ENCODE data around the gene PPIF. TPM values are rescaled to one million over a fixed set of nuclear protein-coding genes. Genes with fewer than 3 reads are reported as not detected.
A peak's percentile ranks its signal among the peaks of the same experiment; 100 is the strongest.

The PPIF gene
- total and polyA plus RNA-seq, 2 experiments from 2014 or later = 86.6 to 143 TPM

- no peaks in the 10 kb centered on the region for H3K9me3 ChIP-seq (ENCODE audit: low read depth)
- TF ChIP-seq, protein P1, sequence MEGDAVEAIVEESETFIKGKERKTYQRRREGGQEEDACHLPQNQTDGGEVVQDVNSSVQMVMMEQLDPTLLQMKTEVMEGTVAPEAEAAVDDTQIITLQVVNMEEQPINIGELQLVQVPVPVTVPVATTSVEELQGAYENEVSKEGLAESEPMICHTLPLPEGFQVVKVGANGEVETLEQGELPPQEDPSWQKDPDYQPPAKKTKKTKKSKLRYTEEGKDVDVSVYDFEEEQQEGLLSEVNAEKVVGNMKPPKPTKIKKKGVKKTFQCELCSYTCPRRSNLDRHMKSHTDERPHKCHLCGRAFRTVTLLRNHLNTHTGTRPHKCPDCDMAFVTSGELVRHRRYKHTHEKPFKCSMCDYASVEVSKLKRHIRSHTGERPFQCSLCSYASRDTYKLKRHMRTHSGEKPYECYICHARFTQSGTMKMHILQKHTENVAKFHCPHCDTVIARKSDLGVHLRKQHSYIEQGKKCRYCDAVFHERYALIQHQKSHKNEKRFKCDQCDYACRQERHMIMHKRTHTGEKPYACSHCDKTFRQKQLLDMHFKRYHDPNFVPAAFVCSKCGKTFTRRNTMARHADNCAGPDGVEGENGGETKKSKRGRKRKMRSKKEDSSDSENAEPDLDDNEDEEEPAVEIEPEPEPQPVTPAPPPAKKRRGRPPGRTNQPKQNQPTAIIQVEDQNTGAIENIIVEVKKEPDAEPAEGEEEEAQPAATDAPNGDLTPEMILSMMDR (IDR thresholded peaks at IDR 0.05; ENCODE audit: low read depth, low read length) = no peak
- H3K4me3 ChIP-seq = no peak overlapping the region
- no peaks in the 10 kb centered on the region for H3K27me3 ChIP-seq
- peaks cover 7% of the 10 kb centered on the region for H3K36me3 ChIP-seq
- DNase-seq (ENCODE audit: low read depth in 1 of 2, low spot score in 1 of 2) = no peak
- peaks cover 48% of the 10 kb centered on the region for H3K4me1 ChIP-seq (ENCODE audit: low read depth)
- no peak overlapping the region for H3K27ac ChIP-seq
These were observed 662 bp upstream of the PPIF start for GRCh38 chr10:79346388-79347225.

GRCh38 chr10:79347894-79348639 is 798 bp downstream of the PPIF start:
- Histone ChIP-seq H3K27me3 (no peaks in the 10 kb centered on the region), H3K4me3 (peak overlapping the region; percentile 63), H3K9me3 (ENCODE audit: low read depth) (no peaks in the 10 kb centered on the region), H3K36me3 (peaks cover 20% of the 10 kb centered on the region), H3K4me1 (ENCODE audit: low read depth) (peaks cover 39% of the 10 kb centered on the region), H3K27ac (peak overlapping the region; percentile 81)
- DNase-seq (ENCODE audit: low read depth in 1 of 2, low spot score in 1 of 2) = peak; percentile 38 to 85
- TF ChIP-seq, protein P1 (IDR thresholded peaks at IDR 0.05; ENCODE audit: low read depth, low read length) = no peak

- peaks cover 24% of the 10 kb centered on the region for H3K36me3 ChIP-seq
- H3K9me3 ChIP-seq (ENCODE audit: low read depth) = no peaks in the 10 kb centered on the region
- peak in 1 of 2 donors; percentile 44 for DNase-seq (ENCODE audit: low read depth in 1 of 2, low spot score in 1 of 2)
- H3K4me3 ChIP-seq = peak overlapping the region; percentile 63
- peaks cover 38% of the 10 kb centered on the region for H3K4me1 ChIP-seq (ENCODE audit: low read depth)
- H3K27ac ChIP-seq = peak overlapping the region; percentile 81
- TF ChIP-seq, protein P1 (IDR thresholded peaks at IDR 0.05; ENCODE audit: low read depth, low read length) = no peak
- H3K27me3 ChIP-seq = no peaks in the 10 kb centered on the region
These were observed 1.3 kb downstream of the PPIF start for GRCh38 chr10:79348640-79348988.

GRCh38 chr10:79349072-79349491 is 1.8 kb downstream of the PPIF start:
- H3K9me3 ChIP-seq (ENCODE audit: low read depth) = no peaks in the 10 kb centered on the region
- no peak for DNase-seq (ENCODE audit: low read depth in 1 of 2, low spot score in 1 of 2)
- H3K4me3 ChIP-seq = no peak overlapping the region
- TF ChIP-seq, protein P1 (IDR thresholded peaks at IDR 0.05; ENCODE audit: low read depth, low read length) = no peak
- no peaks in the 10 kb centered on the region for H3K27me3 ChIP-seq
- peak overlapping the region; percentile 81 for H3K27ac ChIP-seq
- peaks cover 38% of the 10 kb centered on the region for H3K4me1 ChIP-seq (ENCODE audit: low read depth)
- H3K36me3 ChIP-seq = peaks cover 24% of the 10 kb centered on the region

DNA sequence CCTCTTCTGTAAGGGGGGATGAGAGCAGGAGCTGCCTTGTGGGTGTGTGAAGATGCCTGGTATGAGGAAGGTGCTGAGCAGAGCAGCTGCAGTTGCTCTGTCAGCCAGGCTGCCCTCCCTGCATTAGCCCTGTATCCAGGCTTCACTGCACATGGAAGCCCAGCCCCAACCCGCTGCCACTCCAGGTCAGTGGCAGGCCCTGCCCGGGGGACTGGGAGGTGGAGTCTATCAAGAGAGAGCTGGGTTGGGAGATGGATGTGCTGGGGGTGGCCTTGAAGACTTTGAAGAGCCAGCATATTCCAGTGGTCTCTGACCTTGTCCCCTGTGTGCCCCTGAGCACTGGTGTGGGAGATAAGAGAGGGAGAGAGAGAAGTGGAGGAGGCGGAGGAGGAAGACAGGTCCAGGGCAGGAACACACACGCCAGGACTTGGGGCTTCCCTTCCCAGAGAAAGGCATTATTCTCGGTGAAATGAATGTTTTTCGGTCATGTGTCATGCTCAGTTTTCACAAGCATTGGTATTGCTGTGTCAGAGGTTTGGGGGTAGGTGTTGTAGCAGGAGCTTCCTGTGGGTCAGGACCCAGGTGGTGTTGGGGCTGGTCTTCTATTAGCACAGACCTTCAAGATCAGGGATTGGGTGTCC is 2.6 kb downstream of the PPIF start:
- TF ChIP-seq, protein P1 (IDR thresholded peaks at IDR 0.05; ENCODE audit: low read depth, low read length) = no peak
- H3K36me3 ChIP-seq = peaks cover 26% of the 10 kb centered on the region
- peak overlapping the region; percentile 81 for H3K27ac ChIP-seq
- H3K4me3 ChIP-seq = no peak overlapping the region
- H3K9me3 ChIP-seq (ENCODE audit: low read depth) = no peaks in the 10 kb centered on the region
- H3K4me1 ChIP-seq (ENCODE audit: low read depth) = peaks cover 34% of the 10 kb centered on the region
- DNase-seq (ENCODE audit: low read depth in 1 of 2, low spot score in 1 of 2) = peak in 1 of 2 donors; percentile 91
- H3K27me3 ChIP-seq = no peaks in the 10 kb centered on the region

All from cardiac muscle cell (in vitro differentiated cells and primary cell).